Lower leg skin (tissue), 3 donors: ENCODE measurements around the gene GNG11.

Source experiments
- POLR2A ChIP-seq, 2 donors: fragments of 450-650 bp; IDR thresholded peaks; one replicate each; pipeline ENCODE4 v1.6.1; 2016 to 2017; ENCODE audit warnings: antibody characterized with exemption in 2 of 2, mild to moderate bottlenecking in 1 of 2, moderate library complexity in 1 of 2
- TF ChIP-seq, protein P1 (sequence below), 3 donors: fragments of 450-650 bp; IDR thresholded peaks; one replicate each; pipeline ENCODE4 v1.5.1; 2016; ENCODE audit warnings: antibody characterized with exemption in 3 of 3, mild to moderate bottlenecking in 3 of 3, moderate library complexity in 2 of 3

DNA sequence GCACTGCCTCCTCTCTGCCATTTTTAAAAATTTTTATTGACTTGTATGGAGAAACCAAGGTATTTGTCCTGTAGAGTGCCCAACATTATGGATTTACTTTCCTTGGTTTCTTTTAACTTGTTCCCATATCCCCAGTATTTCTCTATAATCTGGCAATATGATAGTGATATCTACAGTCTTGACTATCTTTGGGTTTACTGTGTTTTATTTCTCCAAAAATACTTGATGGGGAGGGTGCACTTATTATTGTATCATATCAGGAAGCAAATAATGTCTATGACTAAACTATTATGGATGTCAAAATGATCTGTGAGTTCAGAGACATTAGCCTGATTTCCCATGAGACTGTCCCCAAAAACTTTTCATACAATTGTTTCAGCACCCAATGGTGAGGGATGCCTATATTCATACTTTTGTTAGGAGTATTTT is 37.6 kb upstream of the GNG11 start:
- TF ChIP-seq, protein P1, sequence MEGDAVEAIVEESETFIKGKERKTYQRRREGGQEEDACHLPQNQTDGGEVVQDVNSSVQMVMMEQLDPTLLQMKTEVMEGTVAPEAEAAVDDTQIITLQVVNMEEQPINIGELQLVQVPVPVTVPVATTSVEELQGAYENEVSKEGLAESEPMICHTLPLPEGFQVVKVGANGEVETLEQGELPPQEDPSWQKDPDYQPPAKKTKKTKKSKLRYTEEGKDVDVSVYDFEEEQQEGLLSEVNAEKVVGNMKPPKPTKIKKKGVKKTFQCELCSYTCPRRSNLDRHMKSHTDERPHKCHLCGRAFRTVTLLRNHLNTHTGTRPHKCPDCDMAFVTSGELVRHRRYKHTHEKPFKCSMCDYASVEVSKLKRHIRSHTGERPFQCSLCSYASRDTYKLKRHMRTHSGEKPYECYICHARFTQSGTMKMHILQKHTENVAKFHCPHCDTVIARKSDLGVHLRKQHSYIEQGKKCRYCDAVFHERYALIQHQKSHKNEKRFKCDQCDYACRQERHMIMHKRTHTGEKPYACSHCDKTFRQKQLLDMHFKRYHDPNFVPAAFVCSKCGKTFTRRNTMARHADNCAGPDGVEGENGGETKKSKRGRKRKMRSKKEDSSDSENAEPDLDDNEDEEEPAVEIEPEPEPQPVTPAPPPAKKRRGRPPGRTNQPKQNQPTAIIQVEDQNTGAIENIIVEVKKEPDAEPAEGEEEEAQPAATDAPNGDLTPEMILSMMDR (IDR thresholded peaks at IDR 0.05): no peak
- no peak for TF ChIP-seq POLR2A (IDR thresholded peaks at IDR 0.05)
